Keratinocyte (primary cell): ENCODE measurements around the gene SNTB2. TPM values are rescaled to one million over a fixed set of nuclear protein-coding genes. Genes with fewer than 3 reads are reported as not detected.

Experiments
- DNase-seq: peaks from one replicate; pipeline ENCODE4 v3.0.0-alpha.2; 2011; ENCODE audit warnings: low read depth, missing footprints, low spot score
- FAIRE-seq: peaks from 2 replicates; lab custom pipeline; 2011; peaks lifted over from hg19 to GRCh38; lab: Jason Lieb, UNC
- H2AFZ ChIP-seq: 2 replicates; pipeline ENCODE4 v1.6.0; 2012; ENCODE audit warnings: low read length, control low read depth, inconsistent platforms; ENCODE audit not compliant: control insufficient read depth
- H3K27ac ChIP-seq: 2 replicates; pipeline ENCODE4 v1.5.1; 2011; ENCODE audit warnings: low read length; ENCODE audit not compliant: control insufficient read depth, insufficient read depth
- H3K27me3 ChIP-seq: 3 replicates; pipeline ENCODE4 v1.6.0; 2011; ENCODE audit warnings: low read length; ENCODE audit not compliant: control insufficient read depth, insufficient read depth; ENCODE audit errors: extremely low read depth
- H3K36me3 ChIP-seq, 2 experiments: 2 replicates in 1 of 2; 3 replicates in 1 of 2; pipeline ENCODE4 v1.5.1; 2011; ENCODE audit warnings: low read length in 2 of 2, mild to moderate bottlenecking in 1 of 2; ENCODE audit not compliant: control insufficient read depth in 2 of 2, insufficient read depth in 2 of 2; ENCODE audit errors: extremely low read depth in 1 of 2
- H3K4me1 ChIP-seq: 3 replicates; pipeline ENCODE4 v1.5.1; 2011; ENCODE audit warnings: low read length; ENCODE audit not compliant: control insufficient read depth, insufficient read depth; ENCODE audit errors: extremely low read depth
- H3K4me2 ChIP-seq: 3 replicates; pipeline ENCODE4 v1.6.0; 2011; ENCODE audit warnings: low read depth, low read length; ENCODE audit not compliant: control insufficient read depth, insufficient read depth; ENCODE audit errors: extremely low read depth
- H3K4me3 ChIP-seq, 3 experiments: fragments of 200-600 bp in 1 of 3; sonication (generic) in 1 of 3; 2 replicates in 2 of 3; 3 replicates in 1 of 3; pipeline ENCODE4 v1.5.1; 2011 to 2016; ENCODE audit warnings: low read length in 3 of 3, mild to moderate bottlenecking in 3 of 3, control low read depth in 2 of 3, inconsistent platforms in 1 of 3, low read depth in 1 of 3, mixed read lengths in 1 of 3, mixed run types in 1 of 3, moderate library complexity in 1 of 3; ENCODE audit not compliant: control insufficient read depth in 2 of 3, insufficient read depth in 2 of 3; ENCODE audit errors: extremely low read depth in 1 of 3
- H3K79me2 ChIP-seq: 2 replicates; pipeline ENCODE4 v1.6.0; 2012; ENCODE audit warnings: low read length; ENCODE audit not compliant: control insufficient read depth, insufficient read depth
- H3K9ac ChIP-seq: 3 replicates; pipeline ENCODE4 v1.6.0; 2011; ENCODE audit warnings: low read length; ENCODE audit not compliant: control insufficient read depth, insufficient read depth; ENCODE audit errors: extremely low read depth
- H3K9me1 ChIP-seq: 3 replicates; pipeline ENCODE4 v1.6.0; 2011; ENCODE audit warnings: low read length; ENCODE audit not compliant: control insufficient read depth, insufficient read depth; ENCODE audit errors: extremely low read depth
- H3K9me3 ChIP-seq: 2 replicates; pipeline ENCODE4 v1.5.1; 2012; ENCODE audit warnings: low read depth, low read length; ENCODE audit not compliant: control insufficient read depth
- H4K20me1 ChIP-seq: 3 replicates; pipeline ENCODE4 v1.6.0; 2011; ENCODE audit warnings: low read length; ENCODE audit not compliant: control insufficient read depth, insufficient read depth; ENCODE audit errors: extremely low read depth
- CTCF ChIP-seq, 3 experiments: IDR thresholded peaks in 1 of 3; conservative IDR thresholded peaks in 1 of 3; optimal IDR thresholded peaks in 1 of 3; 2 replicates in 2 of 3; 3 replicates in 1 of 3; pipeline versions ENCODE3 to v1.5.1; 2011; ENCODE audit warnings: low read length in 3 of 3, mild to moderate bottlenecking in 3 of 3, moderate library complexity in 2 of 3, control low read depth in 1 of 3, inconsistent platforms in 1 of 3; ENCODE audit not compliant: insufficient read depth in 2 of 3; ENCODE audit errors: extremely low read depth in 1 of 3
- EZH2 ChIP-seq: IDR thresholded peaks from one replicate; pipeline ENCODE4 v1.6.1; 2012; ENCODE audit warnings: inconsistent platforms, mild to moderate bottlenecking, low read length, moderate library complexity
- dilution Hi-C: fragments of 300-500 bp; cut with MboI; formaldehyde crosslinking; loops from one replicate; pipeline ENCODE4 v1.7.0; 2020; ENCODE audit warnings: low sequenced_read_pairs; ENCODE audit not compliant: extremely low pct_ligation_motif_present
- polyA plus RNA-seq, 5 experiments: library from polyadenylated mRNA; depleted of rRNA in 3 of 5; stranded (reverse) in 3 of 5; stranded (forward) in 1 of 5; unstranded in 1 of 5; fragments of >200 nt; gene quantifications; 1 replicate in 1 of 5; 2 replicates in 3 of 5; 3 replicates in 1 of 5; pipeline versions ENCODE4 v1.2.1 to v1.2.3, GENCODE V29; 2011 to 2012; ENCODE audit warnings: missing spikeins in 2 of 5, low read depth in 1 of 5, low replicate concordance in 1 of 5

The SNTB2 gene
- polyA plus RNA-seq, 1 donor (not counting 4 experiments of a cell fraction or from before 2014, with no cell fraction given): 15.9 TPM

DNA sequence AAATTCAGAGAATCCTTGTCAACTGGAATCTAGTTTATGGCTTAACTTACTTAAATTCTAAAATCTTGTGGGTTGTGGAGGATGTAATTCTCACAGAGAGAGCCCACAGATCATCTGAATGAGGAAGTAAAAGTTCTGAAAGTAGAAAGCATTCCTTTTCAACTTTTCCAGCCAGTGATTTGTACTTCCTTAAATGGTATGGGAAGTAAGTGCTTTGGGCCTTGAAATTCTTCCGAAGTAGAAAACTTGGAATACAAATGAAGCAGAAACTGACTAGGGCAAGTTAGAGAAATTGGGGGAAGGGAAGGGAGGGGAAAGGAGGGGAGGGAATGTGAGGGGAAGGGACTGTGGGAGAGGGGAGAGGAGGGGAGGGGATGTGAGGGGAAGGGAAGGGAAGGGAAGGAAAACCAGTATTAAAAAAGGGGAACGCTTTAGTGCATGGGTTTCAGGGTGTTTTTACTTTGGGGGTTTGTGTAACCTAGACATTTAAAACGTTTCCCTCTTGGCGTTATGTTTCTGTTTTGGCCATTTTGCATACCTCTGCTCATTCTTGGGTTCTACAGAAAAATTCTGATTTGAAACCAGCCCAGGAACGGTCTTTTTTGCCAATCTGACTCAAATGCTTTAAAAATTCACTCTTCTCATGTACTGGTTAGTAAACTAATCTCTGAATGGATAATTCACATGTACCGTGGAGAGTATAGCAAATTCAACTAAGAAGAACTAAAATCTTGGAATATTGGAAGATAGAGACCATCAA lies 15.5 kb upstream of the SNTB2 start:
- peaks cover 13 to 24% of the 10 kb centered on the region in 2 experiments for H3K36me3 ChIP-seq
- H3K4me1 ChIP-seq: peaks cover 24% of the 10 kb centered on the region
- H3K27ac ChIP-seq: no peak overlapping the region
- H3K9ac ChIP-seq: no peak overlapping the region
- no peaks in the 10 kb centered on the region for H3K9me3 ChIP-seq
- H3K27me3 ChIP-seq: no peaks in the 10 kb centered on the region
- peaks cover 2% of the 10 kb centered on the region for H4K20me1 ChIP-seq
- DNase-seq (no peak), FAIRE-seq (no peak)
- dilution Hi-C loops: no loop called here
- H3K9me1 ChIP-seq: peaks cover 3% of the 10 kb centered on the region
- no peak overlapping the region for H3K4me3 ChIP-seq
- H3K4me2 ChIP-seq: no peak overlapping the region
- H2AFZ ChIP-seq: no peak overlapping the region
- H3K79me2 ChIP-seq: no peaks in the 10 kb centered on the region
- TF ChIP-seq EZH2 (no peak), CTCF (optimal IDR thresholded peaks at IDR 0.05 in 1 of 3, IDR thresholded peaks at IDR 0.05 in 1 of 3, conservative IDR thresholded peaks at IDR 0.05 in 1 of 3; ENCODE audit: extremely low read depth in 1 of 3, insufficient read depth in 2 of 3, low read length in 3 of 3) (no peak)

DNA sequence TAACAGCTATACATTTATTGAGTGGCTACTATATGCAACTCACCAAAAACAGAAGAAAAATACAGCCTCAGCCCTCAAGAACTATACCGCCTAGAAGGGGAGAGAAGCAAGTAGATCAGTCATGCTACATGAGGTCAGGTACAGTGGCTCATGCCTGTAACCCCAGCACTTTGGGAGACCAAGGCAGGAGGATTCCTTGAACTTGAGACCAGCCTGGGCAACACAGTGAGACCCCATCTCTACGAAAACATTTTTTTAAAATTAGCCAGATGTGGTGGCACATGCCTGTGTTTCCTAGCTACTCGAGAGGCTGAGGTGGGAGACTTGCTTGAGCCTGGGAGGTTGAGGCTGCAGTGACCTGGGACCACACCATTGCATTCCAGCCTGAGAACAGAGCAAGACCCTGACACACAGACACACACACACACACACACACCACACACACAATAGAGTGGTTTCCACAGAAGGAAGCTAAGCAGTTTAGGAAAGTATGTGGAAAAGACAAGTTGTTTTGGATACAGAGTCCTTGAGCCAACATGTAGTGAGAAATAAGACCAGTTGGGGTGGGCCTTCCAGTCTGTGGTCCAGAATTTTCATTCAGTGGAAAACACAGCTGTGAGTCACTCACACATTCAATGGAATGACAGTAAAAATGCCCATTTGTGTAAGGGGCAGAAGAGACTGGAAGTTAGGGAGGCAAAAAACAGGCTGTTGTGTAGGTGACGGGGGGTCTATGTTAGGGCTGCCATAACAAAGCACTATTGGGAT lies 10.7 kb upstream of the SNTB2 start:
- H3K79me2 ChIP-seq: no peaks in the 10 kb centered on the region
- H3K27me3 ChIP-seq: no peaks in the 10 kb centered on the region
- no peak overlapping the region for H3K4me2 ChIP-seq
- DNase-seq (no peak), FAIRE-seq (no peak)
- H3K4me3 ChIP-seq: no peak overlapping the region
- peaks cover 16% of the 10 kb centered on the region for H3K4me1 ChIP-seq
- H2AFZ ChIP-seq: no peak overlapping the region
- no peaks in the 10 kb centered on the region for H4K20me1 ChIP-seq
- no peak for TF ChIP-seq EZH2
- TF ChIP-seq CTCF (optimal IDR thresholded peaks at IDR 0.05 in 1 of 3, IDR thresholded peaks at IDR 0.05 in 1 of 3, conservative IDR thresholded peaks at IDR 0.05 in 1 of 3; ENCODE audit: extremely low read depth in 1 of 3, insufficient read depth in 2 of 3, low read length in 3 of 3): no peak
- peaks cover 0 to 1% of the 10 kb centered on the region in 2 experiments for H3K36me3 ChIP-seq
- H3K9me3 ChIP-seq: no peaks in the 10 kb centered on the region
- dilution Hi-C loops: no loop called here
- H3K9me1 ChIP-seq: peaks cover 2% of the 10 kb centered on the region
- no peak overlapping the region for H3K27ac ChIP-seq
- no peak overlapping the region for H3K9ac ChIP-seq
